ENCODE measurements around the gene MUC4. TPM values are rescaled to one million over a fixed set of nuclear protein-coding genes. Genes with fewer than 3 reads are reported as not detected.
"Not testable (repeated sequence)": the region's sequence is repeated elsewhere in the genome, so short reads cannot be mapped to it uniquely, and the experiment has no call there.

MUC4 gene
- total RNA-seq, 1 donor from 2014 or later = not detected

GRCh38 chr3:195816276-195816913 lies 4.7 kb upstream of the MUC4 start:
- not testable (repeated sequence) for DNase-seq (ENCODE audit: low spot score)

GRCh38 chr3:195815169-195815771 lies 3.5 kb upstream of the MUC4 start:
- DNase-seq (ENCODE audit: low spot score) = no peak

DNA sequence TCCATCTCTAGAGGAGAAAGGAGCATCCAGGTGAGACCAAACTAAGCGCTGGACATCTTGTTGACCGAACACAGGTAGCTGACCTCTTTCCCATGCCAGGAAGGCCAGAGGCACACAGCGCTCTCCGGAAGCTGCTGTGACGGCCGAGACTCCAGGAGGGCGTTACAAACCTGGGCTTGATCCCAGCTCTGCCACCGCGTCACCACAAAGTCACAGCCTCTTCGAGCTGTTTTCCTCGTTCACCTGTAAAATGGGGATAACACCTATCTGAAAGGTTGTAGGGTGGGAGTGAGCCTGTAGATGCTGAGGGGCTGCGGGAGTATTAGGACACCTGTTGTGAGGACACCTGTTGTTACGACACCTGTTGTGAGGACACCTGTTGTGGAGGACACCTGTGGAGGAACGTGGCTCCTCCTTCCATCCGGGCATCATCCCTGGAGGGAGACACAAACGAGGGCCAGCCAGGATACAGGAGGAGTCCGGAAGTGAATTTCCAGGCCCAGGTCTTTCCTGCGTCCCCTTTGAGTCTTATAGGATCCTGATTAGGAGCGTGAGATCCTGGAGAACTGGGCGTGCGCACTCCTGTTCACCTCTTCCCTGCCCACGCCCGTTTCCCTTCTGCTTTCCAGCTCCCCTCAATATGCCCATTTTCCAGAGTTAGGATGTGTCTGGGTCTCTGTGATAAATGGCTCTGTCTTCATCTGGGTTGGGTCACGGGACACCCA lies 2.3 kb upstream of the MUC4 start:
- no peak for DNase-seq (ENCODE audit: low spot score)

DNA sequence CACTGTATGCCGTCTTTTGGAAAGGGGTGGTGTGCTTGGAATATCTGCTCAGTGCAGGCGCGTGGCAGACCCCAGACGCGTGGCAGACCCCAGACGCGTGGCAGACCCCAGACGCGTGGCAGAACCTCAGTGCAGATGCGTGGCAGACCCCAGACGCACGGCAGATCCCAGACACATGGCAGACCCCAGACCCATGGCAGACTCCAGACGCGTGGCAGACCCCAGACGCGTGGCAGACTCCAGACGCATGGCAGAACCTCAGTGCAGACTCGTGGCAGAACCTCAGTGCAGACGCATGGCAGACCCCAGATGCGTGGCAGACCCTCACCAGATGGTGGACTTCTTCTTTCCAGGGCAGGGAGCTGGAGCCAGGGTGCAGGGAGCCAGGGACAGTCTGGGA lies 637 bp upstream of the MUC4 start:
- no peak for DNase-seq (ENCODE audit: low spot score)

DNA sequence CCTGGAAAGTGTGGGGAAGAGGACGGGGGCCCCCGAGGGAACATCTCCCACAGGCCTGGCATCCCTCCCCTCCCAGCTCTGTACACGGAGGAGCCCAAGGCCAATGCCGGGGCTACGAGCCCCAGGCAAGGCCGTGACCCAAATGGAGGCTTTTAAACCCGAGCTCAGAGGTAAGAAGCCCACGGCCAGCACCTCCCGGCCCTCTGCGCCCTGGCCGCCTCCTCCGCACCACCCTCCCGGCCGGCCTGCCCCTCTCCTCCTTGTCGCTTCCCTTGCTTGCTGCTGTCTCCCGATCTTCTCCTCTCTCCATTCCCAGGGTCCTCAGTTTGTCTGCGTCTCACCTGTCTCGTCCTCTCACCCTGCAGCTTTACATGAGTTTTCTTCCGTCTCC lies 1.3 kb downstream of the MUC4 start:
- no peak for DNase-seq (ENCODE audit: low spot score)

DNA sequence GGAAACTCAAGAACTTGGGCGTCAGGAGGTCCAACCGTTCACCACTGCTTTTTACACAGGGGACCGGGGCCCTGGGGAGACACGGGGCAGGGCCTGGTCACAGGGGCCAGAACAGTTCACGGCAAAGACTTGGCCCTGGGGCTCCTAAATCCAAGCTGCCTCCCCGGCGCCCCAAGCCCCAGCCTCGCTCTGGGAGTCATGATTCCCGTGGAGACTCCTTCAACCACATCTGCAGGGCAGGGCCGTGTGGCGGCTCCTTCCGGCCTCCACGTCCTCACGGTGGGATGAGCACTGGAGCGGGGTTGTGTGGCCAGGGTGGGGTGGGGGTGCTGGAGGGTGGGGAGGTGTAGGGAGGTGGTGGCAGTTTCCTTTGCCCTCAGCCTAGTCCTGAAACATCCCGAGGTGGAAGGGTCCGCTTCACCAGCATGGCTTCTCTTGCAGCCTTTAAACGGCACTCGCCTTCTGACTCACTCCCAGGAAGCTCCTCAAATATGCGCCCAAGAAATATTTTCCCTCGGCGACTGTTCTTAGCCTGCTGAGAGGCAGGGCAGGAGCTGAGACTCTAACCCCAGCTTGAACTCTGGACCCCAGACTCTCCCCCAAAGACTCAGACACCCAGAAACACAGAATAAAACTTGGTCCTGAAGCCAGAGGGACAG lies 1.8 kb downstream of the MUC4 start:
- DNase-seq (ENCODE audit: low spot score) = no peak

DNA sequence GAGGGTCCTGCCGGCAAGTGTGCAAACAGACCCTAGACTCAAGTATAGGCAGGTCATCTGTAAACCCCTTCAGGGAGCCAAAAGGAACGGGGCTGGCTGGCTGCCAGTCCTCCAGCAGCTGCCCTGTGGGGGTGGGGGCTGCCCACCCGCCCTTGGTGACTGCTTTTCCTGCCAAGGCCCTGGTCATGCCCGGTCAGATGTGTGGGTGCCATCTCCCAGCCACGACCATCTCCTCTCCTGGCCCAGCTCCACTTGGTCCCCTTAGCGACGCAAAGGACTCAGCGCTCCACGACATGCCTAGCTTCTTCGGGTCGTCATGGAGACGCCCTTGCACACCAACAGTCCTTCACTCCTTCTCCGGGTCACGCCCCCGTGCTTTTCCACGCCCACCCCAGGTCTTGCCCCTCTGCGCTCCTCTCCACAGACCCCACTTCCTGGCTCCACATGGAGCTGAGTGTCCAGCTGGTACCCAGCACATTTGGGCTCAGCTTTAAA lies 2.4 kb downstream of the MUC4 start:
- DNase-seq (ENCODE audit: low spot score) = no peak

DNA sequence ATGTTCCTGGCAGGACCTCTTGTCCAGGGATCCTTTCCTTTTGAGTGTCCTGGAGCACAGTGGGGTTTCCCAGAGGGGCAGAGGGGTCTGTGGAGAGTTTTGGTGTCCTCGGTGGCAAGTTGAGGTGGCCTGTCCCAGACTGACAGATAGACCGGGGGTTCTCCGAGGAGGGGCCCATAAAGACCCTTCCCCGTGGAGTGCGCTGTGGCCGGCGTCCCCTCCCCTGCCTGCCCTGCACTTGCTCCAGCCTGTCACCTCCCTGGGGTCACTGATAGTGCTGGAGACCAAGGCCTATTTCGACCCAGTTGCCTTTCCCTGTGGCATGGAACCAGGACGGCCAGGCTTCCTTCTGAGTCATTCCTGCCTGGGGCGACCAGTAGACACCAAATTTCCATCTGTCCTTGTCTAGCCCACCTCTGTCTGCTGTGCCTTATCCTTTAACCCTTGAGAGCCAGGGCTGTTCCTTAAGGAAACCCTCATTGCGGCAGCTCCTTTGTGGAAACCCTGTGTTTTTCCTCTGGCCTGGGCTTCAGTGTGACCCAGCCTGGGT lies 2.9 kb downstream of the MUC4 start:
- DNase-seq (ENCODE audit: low spot score) = no peak

DNA sequence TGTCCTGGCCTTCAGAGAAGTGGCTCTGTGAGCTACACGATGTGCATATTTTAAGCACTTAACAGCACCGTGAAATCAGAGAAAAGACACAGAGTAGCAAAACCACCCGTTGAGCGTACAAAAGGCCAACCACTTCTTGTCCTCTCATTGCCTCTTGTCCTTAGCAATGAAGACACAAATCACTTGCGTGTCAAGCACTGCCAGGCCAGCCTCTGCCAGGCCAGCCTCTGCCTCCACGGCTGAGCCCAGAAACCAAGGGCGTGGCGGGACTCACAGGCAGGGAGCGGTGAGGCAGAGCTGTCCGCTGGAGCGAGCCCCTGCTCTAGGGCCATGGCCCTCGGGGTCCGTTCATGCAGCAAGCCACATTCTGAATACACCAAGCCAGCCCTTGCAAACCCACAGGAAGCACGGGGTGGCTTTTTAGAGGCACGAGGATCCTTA lies 4.0 kb downstream of the MUC4 start:
- DNase-seq (ENCODE audit: low spot score) = no peak

DNA sequence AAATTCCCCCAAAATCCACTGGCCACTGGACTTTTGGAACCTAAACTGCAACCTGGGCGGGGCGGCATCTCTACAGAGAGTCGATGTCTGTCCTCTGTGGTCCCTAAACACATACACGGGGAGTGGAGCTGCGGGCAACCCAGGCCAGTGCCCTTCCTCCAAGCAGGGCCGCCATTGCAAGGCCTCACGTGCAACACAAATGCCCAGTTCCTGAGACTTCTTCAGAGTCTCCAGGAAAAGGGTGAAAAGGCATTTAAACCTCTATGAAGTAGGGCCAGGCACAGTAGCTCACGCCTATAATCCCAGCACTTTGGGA lies 4.9 kb downstream of the MUC4 start:
- DNase-seq (ENCODE audit: low spot score) = no peak

GRCh38 chr3:195806211-195806915 lies 5.4 kb downstream of the MUC4 start:
- no peak for DNase-seq (ENCODE audit: low spot score)

DNA sequence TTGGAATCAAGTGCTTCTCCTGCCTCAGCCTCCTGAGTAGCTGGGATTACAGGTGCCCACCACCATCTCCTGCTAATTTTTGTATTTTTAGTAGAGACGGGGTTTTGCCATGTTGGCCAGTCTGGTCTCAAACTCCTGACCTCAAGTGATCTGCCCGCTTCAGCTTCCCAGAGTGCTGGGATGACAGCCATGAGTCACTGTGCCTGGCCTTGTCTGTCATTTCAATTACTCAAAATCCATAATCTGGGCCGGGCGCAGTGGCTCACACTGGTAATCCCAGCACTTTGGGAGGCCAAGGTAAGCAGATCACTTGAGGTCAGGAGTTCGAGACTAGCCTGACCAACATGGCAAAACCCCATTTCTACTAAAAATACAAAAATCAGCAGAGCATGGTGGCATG lies 6.1 kb downstream of the MUC4 start:
- not testable (repeated sequence) for DNase-seq (ENCODE audit: low spot score)

GRCh38 chr3:195805181-195805580 lies 6.5 kb downstream of the MUC4 start:
- DNase-seq (ENCODE audit: low spot score) = no peak

DNA sequence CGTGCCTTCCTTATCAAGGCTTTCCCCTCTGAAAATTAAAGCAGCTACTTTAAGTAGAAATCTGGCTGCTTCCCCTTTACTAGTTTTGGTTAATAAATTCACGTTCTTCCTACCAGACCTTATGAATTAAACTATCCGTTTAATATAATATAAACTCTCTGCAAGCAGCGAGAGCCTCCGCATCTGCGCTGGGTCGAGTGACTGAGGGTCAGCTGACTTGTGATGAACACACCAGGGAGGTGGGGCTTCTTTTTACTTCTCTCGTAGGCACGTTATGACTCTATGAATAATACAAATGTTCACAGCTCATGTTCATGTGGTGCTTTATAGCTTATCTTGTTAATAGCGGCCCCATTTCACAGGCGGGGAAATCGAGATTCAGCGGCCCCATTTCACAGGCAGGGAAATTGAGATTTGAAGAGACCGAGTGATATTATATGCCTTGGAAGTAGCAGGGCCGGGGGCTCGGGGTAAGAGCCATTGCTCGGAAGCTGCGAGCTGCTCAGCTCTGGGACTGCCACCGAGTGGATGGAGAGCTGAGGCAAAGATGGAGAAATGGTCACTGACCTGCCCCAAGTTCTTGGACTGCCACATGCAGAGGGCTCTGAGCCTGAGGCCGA lies 8.3 kb downstream of the MUC4 start:
- no peak for DNase-seq (ENCODE audit: low spot score)

GRCh38 chr3:195802795-195803194 lies 8.9 kb downstream of the MUC4 start:
- no peak for DNase-seq (ENCODE audit: low spot score)

GRCh38 chr3:195802261-195802701 lies 9.4 kb downstream of the MUC4 start:
- DNase-seq (ENCODE audit: low spot score) = no peak

DNA sequence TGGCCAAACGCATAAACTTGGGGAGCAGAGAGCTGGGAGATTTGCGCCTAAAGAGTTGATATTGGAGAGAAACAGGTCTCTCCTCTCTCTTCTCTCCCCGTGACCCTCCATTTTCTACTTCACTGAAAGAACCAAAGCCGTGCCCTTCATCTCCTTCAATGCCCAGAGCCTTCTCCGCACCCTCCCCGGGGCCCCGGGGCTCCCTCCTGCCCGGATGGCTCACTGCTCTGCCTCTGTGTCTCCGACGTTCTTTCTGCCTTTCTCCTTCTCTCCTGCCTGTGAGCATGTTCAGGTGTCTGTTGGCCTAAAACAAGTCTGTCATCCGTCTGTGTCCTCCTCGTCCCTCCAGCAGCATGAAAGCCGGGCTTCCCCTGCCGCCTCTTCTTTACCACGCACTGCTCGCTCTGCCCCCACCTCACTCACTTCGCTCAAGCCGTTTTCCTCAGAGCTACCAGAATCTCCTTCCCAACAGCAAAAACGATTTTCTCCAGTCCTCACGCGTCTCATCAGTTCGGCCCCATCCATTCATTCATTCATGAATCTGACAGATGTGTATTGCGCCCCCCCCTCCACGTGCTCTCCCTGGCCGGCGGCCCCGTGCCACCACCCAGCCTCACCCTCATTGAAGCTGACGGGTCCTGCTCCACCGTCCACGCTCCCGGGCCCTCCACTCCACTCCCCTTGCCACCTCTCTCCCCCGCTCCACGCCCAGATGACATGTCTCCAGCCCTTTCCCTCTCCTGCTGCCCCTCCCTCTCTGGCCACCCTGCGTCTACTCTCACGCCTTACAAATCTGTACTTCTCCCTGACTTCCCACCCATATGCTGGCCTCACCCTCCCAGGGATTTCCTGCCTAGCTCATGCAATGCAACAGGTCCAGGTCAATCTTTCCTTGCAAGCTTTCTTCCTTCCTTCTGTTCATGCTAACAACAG lies 10.2 kb downstream of the MUC4 start:
- peak; percentile 81 for DNase-seq (ENCODE audit: low spot score)

- DNase-seq (ENCODE audit: low spot score) = no peak
These were observed 11.5 kb downstream of the MUC4 start for GRCh38 chr3:195800240-195800639.

- peak; percentile 67 for DNase-seq (ENCODE audit: low spot score)
These were observed 14.9 kb downstream of the MUC4 start for GRCh38 chr3:195796795-195797194.
